H1 (cell line): ENCODE data around the gene CYREN. TPM values are rescaled to one million over a fixed set of nuclear protein-coding genes. Genes with fewer than 3 reads are reported as not detected.

Experiments used
- CTCF ChIA-PET: fragments of 300-600 bp; sonication (Branson Sonifier 250); formaldehyde crosslinking; loops from one replicate; lab custom pipeline; 2021; ENCODE audit not compliant: partially characterized antibody; lab: Charles Lee
- POLR2A ChIA-PET: fragments of 300-600 bp; sonication (Branson Sonifier 250); formaldehyde crosslinking; loops from one replicate; lab custom pipeline; 2021; ENCODE audit warnings: inconsistent platforms; ENCODE audit not compliant: partially characterized antibody; lab: Charles Lee
- DNase-seq, 2 experiments: peaks; one replicate each; pipeline versions ENCODE4 v3.0.0 to v3.0.0-alpha.2; 2010 to 2022; ENCODE audit warnings: low spot score in 2 of 2, low read depth in 1 of 2, mixed read lengths in 1 of 2
- FAIRE-seq: peaks from 2 replicates; lab custom pipeline; 2011; peaks lifted over from hg19 to GRCh38; lab: Jason Lieb, UNC
- H2AFZ ChIP-seq: 2 replicates; pipeline ENCODE4 v1.8.1; 2012; ENCODE audit warnings: low read length, inconsistent platforms
- H2AK5ac ChIP-seq: 2 replicates; pipeline ENCODE4 v1.6.1; 2013; ENCODE audit warnings: low read depth, low read length
- H2BK120ac ChIP-seq: replicated peaks from 2 replicates; pipeline ENCODE3; 2013; ENCODE audit warnings: low read depth, low read length, inconsistent platforms
- H2BK12ac ChIP-seq: 2 replicates; pipeline ENCODE4 v1.6.1; 2013; ENCODE audit warnings: low read depth, low read length
- H2BK15ac ChIP-seq: 2 replicates; pipeline ENCODE4 v1.6.1; 2013; ENCODE audit warnings: low read length
- H2BK20ac ChIP-seq: 2 replicates; pipeline ENCODE4 v1.6.1; 2013; ENCODE audit warnings: low read length
- H2BK5ac ChIP-seq: 2 replicates; pipeline ENCODE4 v1.6.1; 2013; ENCODE audit warnings: low read depth, low read length
- H3K14ac ChIP-seq: 2 replicates; pipeline ENCODE4 v1.6.1; 2013; ENCODE audit warnings: inconsistent platforms; ENCODE audit not compliant: insufficient read length
- H3K18ac ChIP-seq: 2 replicates; pipeline ENCODE4 v1.6.1; 2013; ENCODE audit warnings: low read length; ENCODE audit errors: extremely low read depth
- H3K23ac ChIP-seq: 2 replicates; pipeline ENCODE4 v1.6.1; 2013; ENCODE audit warnings: inconsistent platforms; ENCODE audit not compliant: insufficient read length
- H3K23me2 ChIP-seq: 2 replicates; pipeline ENCODE4 v1.6.1; 2013; ENCODE audit warnings: low read depth, low read length
- H3K27ac ChIP-seq: 2 replicates; pipeline ENCODE4 v1.6.1; 2011; ENCODE audit warnings: low read depth, low read length, inconsistent platforms
- H3K27me3 ChIP-seq, 4 experiments: replicated peaks in 1 of 4; 1 replicate in 1 of 4; 2 replicates in 3 of 4; pipeline versions ENCODE4 v1.6.1 to v1.8.1; 2011 to 2013; ENCODE audit warnings: low read length in 3 of 4, mild to moderate bottlenecking in 3 of 4, inconsistent platforms in 2 of 4, mixed read lengths in 2 of 4, moderate library complexity in 1 of 4; ENCODE audit not compliant: control insufficient read depth in 3 of 4, insufficient read depth in 3 of 4; ENCODE audit errors: extremely low read depth in 1 of 4
- H3K36me3 ChIP-seq, 4 experiments: 2 replicates each; pipeline versions ENCODE4 v1.6.1 to v1.8.1; 2011 to 2013; ENCODE audit warnings: mild to moderate bottlenecking in 4 of 4, low read length in 3 of 4, moderate library complexity in 2 of 4, control low read depth in 1 of 4, inconsistent platforms in 1 of 4; ENCODE audit not compliant: insufficient read depth in 4 of 4, control insufficient read depth in 2 of 4
- H3K4ac ChIP-seq: replicated peaks from 2 replicates; pipeline ENCODE3; 2013; ENCODE audit warnings: low read length, low read depth, mixed read lengths, inconsistent platforms; ENCODE audit not compliant: insufficient read length
- H3K4me1 ChIP-seq, 4 experiments: replicated peaks in 1 of 4; 1 replicate in 1 of 4; 2 replicates in 3 of 4; pipeline versions ENCODE4 v1.6.1 to v1.8.1; 2011 to 2013; ENCODE audit warnings: low read length in 3 of 4, inconsistent platforms in 2 of 4, mixed read lengths in 1 of 4; ENCODE audit not compliant: insufficient read depth in 4 of 4, control insufficient read depth in 3 of 4
- H3K4me2 ChIP-seq, 2 experiments: 2 replicates each; pipeline versions ENCODE4 v1.6.1 to v1.8.1; 2011 to 2013; ENCODE audit warnings: low read depth in 2 of 2, low read length in 2 of 2, control low read depth in 1 of 2, inconsistent platforms in 1 of 2, mild to moderate bottlenecking in 1 of 2; ENCODE audit not compliant: insufficient read depth in 1 of 2
- H3K4me3 ChIP-seq, 4 experiments: fragments of 200-600, 300-600 bp in 1 of 4; sonication (generic), shearing (Covaris generic), sonication (Bioruptor Twin) in 1 of 4; 2 replicates each; pipeline versions ENCODE4 v1.5.1 to v1.8.1; 2011 to 2016; ENCODE audit warnings: low read length in 4 of 4, low read depth in 3 of 4, control low read depth in 2 of 4, inconsistent platforms in 2 of 4, mild to moderate bottlenecking in 2 of 4, mixed read lengths in 1 of 4, moderate library complexity in 1 of 4; ENCODE audit not compliant: insufficient read depth in 2 of 4; ENCODE audit errors: extremely low read depth in 1 of 4
- H3K56ac ChIP-seq: replicated peaks from 2 replicates; pipeline ENCODE3; 2013; ENCODE audit warnings: low read depth, mild to moderate bottlenecking, mixed read lengths, low read length, inconsistent platforms; ENCODE audit not compliant: insufficient read length
- H3K79me1 ChIP-seq: 2 replicates; pipeline ENCODE4 v1.6.1; 2013; ENCODE audit warnings: low read depth, low read length, control low read depth
- H3K79me2 ChIP-seq, 2 experiments: 2 replicates each; pipeline versions ENCODE4 v1.6.1 to v1.8.1; 2012 to 2013; ENCODE audit warnings: low read length in 2 of 2, mild to moderate bottlenecking in 2 of 2, inconsistent platforms in 1 of 2; ENCODE audit not compliant: insufficient read depth in 2 of 2, control insufficient read depth in 1 of 2
- H3K9ac ChIP-seq, 4 experiments: replicated peaks in 1 of 4; 1 replicate in 1 of 4; 2 replicates in 3 of 4; pipeline versions ENCODE4 v1.6.1 to v1.8.1; 2011 to 2013; ENCODE audit warnings: low read depth in 3 of 4, low read length in 3 of 4, control low read depth in 2 of 4, mild to moderate bottlenecking in 2 of 4, moderate library complexity in 2 of 4, inconsistent platforms in 1 of 4; ENCODE audit errors: extremely low read depth in 1 of 4
- H3K9me3 ChIP-seq, 2 experiments: 2 replicates each; pipeline versions ENCODE4 v1.6.1 to v1.8.1; 2012 to 2013; ENCODE audit warnings: mild to moderate bottlenecking in 2 of 2, moderate library complexity in 2 of 2, control low read depth in 1 of 2, inconsistent platforms in 1 of 2, low read depth in 1 of 2, low read length in 1 of 2, mixed read lengths in 1 of 2; ENCODE audit not compliant: insufficient read depth in 2 of 2
- H4K20me1 ChIP-seq, 2 experiments: replicated peaks in 1 of 2; 2 replicates each; pipeline versions ENCODE3 to v1.8.1; 2011 to 2013; ENCODE audit warnings: inconsistent platforms in 2 of 2, low read length in 2 of 2, mild to moderate bottlenecking in 1 of 2; ENCODE audit not compliant: insufficient read depth in 2 of 2, control insufficient read depth in 1 of 2
- H4K5ac ChIP-seq: 2 replicates; pipeline ENCODE4 v1.6.1; 2013; ENCODE audit warnings: low read length, low read depth, mixed read lengths, inconsistent platforms; ENCODE audit not compliant: insufficient read length
- H4K8ac ChIP-seq: 2 replicates; pipeline ENCODE4 v1.8.0; 2013; ENCODE audit warnings: mild to moderate bottlenecking, moderate library complexity, low read length, inconsistent platforms; ENCODE audit not compliant: insufficient read depth; ENCODE audit errors: extremely low read depth
- H4K91ac ChIP-seq: replicated peaks from 2 replicates; pipeline ENCODE3; 2013; ENCODE audit warnings: low read length, mixed read lengths, inconsistent platforms; ENCODE audit not compliant: insufficient read length
- CTCF ChIP-seq, 3 experiments: IDR thresholded peaks; 1 replicate in 2 of 3; 2 replicates in 1 of 3; pipeline versions ENCODE4 v1.5.1 to v1.6.1; 2011; ENCODE audit warnings: low read length in 3 of 3, mild to moderate bottlenecking in 3 of 3, inconsistent platforms in 2 of 3, low read depth in 1 of 3, moderate library complexity in 1 of 3; ENCODE audit not compliant: insufficient read depth in 1 of 3; ENCODE audit errors: control extremely low read depth in 1 of 3
- EGR1 ChIP-seq: IDR thresholded peaks from 2 replicates; pipeline ENCODE4 v1.6.1; 2011; ENCODE audit warnings: low read depth, low read length, borderline replicate concordance
- EZH2 ChIP-seq: fragments of 200-600 bp; sonication (generic); IDR thresholded peaks from 2 replicates; pipeline ENCODE4 v1.7.1; 2012; ENCODE audit warnings: low read depth, mild to moderate bottlenecking, moderate library complexity, low read length, inconsistent platforms; ENCODE audit not compliant: severe bottlenecking
- GABPA ChIP-seq: IDR thresholded peaks from 2 replicates; pipeline ENCODE4 v1.6.1; 2011; ENCODE audit warnings: mild to moderate bottlenecking, low read length, moderate library complexity, borderline replicate concordance; ENCODE audit not compliant: insufficient read depth
- HDAC2 ChIP-seq, 2 experiments: fragments of 300-600 bp in 1 of 2; sonication (generic) in 1 of 2; IDR thresholded peaks; 2 replicates each; pipeline ENCODE4 v1.6.1; 2011 to 2012; ENCODE audit warnings: low read depth in 2 of 2, low read length in 2 of 2, mild to moderate bottlenecking in 2 of 2, moderate library complexity in 2 of 2, borderline replicate concordance in 1 of 2, inconsistent platforms in 1 of 2
- KDM4A ChIP-seq: IDR thresholded peaks from one replicate; pipeline ENCODE4 v1.7.1; 2012; ENCODE audit warnings: low read depth, mild to moderate bottlenecking, moderate library complexity, low read length, inconsistent platforms; ENCODE audit not compliant: severe bottlenecking
- KDM5A ChIP-seq: fragments of 200-600 bp; IDR thresholded peaks from 2 replicates; pipeline ENCODE4 v1.7.1; 2012; ENCODE audit warnings: mild to moderate bottlenecking, low read length, inconsistent platforms, mixed read lengths
- POLR2A ChIP-seq, 2 experiments: IDR thresholded peaks; 1 replicate in 1 of 2; 2 replicates in 1 of 2; pipeline ENCODE4 v1.6.1; 2011; ENCODE audit warnings: low read depth in 2 of 2, low read length in 2 of 2, mild to moderate bottlenecking in 2 of 2; ENCODE audit errors: control extremely low read depth in 1 of 2
- RAD21 ChIP-seq, 2 experiments: IDR thresholded peaks in 1 of 2; conservative IDR thresholded peaks in 1 of 2; 2 replicates each; pipeline ENCODE4 v1.6.1; 2011; ENCODE audit warnings: low read depth in 2 of 2, low read length in 2 of 2, improper control_type of control experiment in 1 of 2, inconsistent platforms in 1 of 2, mild to moderate bottlenecking in 1 of 2, moderate library complexity in 1 of 2
- SAP30 ChIP-seq: fragments of 300-600 bp; sonication (generic); IDR thresholded peaks from 2 replicates; pipeline ENCODE4 v1.7.1; 2012; ENCODE audit warnings: low read length, moderate library complexity, mild to moderate bottlenecking, inconsistent platforms; ENCODE audit not compliant: insufficient read depth, insufficient replicate concordance
- TAF7 ChIP-seq: optimal IDR thresholded peaks from 2 replicates; pipeline ENCODE3; 2011; ENCODE audit warnings: low read depth, mild to moderate bottlenecking, inconsistent platforms, low read length, moderate library complexity, borderline replicate concordance
- TEAD4 ChIP-seq: IDR thresholded peaks from 2 replicates; pipeline ENCODE4 v1.6.1; 2012; ENCODE audit warnings: low read depth, low read length, inconsistent platforms, mixed read lengths
- polyA plus RNA-seq, 7 experiments: library from polyadenylated mRNA; depleted of rRNA in 3 of 7; stranded (reverse) in 5 of 7; unstranded in 2 of 7; fragments of >200 nt in 5 of 7; fragments of 200-250 nt in 2 of 7; gene quantifications; 1 replicate in 5 of 7; 2 replicates in 1 of 7; 4 replicates in 1 of 7; pipeline versions ENCODE4 v1.2.1 to v1.2.3, GENCODE V29; 2011 to 2013; ENCODE audit warnings: missing spikeins in 2 of 7, mixed read lengths in 2 of 7
- total RNA-seq: library from RNA; stranded (reverse); fragmentation: NEBNext Ultra II Directional; extraction: Animal tissue kit (Norgen Biotek cat#: 25700); gene quantifications from 2 replicates; pipeline ENCODE4 v1.2.1, GENCODE V29; 2021

CYREN gene
- total and polyA plus RNA-seq, 2 of the 8 experiments (the other 6 are each of a cell fraction or from before 2014, with no cell fraction given), result 25.1 to 46.2 TPM

- Histone ChIP-seq H4K91ac (no peak overlapping the region), H2BK15ac (no peak overlapping the region), H4K5ac (no peak overlapping the region), H2BK120ac (no peak overlapping the region), H3K4me2 (no peak overlapping the region), H2AK5ac (no peak overlapping the region), H2BK5ac (no peak overlapping the region), H3K4ac (no peak overlapping the region), H4K20me1 (no peaks in the 10 kb centered on the region), H3K56ac (no peak overlapping the region), H4K8ac (no peak overlapping the region), H3K27ac (no peak overlapping the region), H3K79me2 (no peaks in the 10 kb centered on the region), H3K18ac (no peak overlapping the region), H3K23ac (no peak overlapping the region), H3K79me1 (no peaks in the 10 kb centered on the region), H3K9me3 (no peaks in the 10 kb centered on the region), H3K14ac (no peak overlapping the region), H2BK12ac (no peak overlapping the region), H3K9ac (no peak overlapping the region), H3K36me3 (no peaks in the 10 kb centered on the region), H3K4me1 (no peaks in the 10 kb centered on the region), H3K4me3 (no peak overlapping the region), H3K27me3 (no peaks in the 10 kb centered on the region), H2BK20ac (no peak overlapping the region), H3K23me2 (no peaks in the 10 kb centered on the region), H2AFZ (no peak overlapping the region)
- DNase-seq (no peak), FAIRE-seq (no peak)
- ChIA-PET CTCF (interaction anchor here (0.7 to 2.2 kb wide), 6 partner anchors 11 to 707 kb away, joined by 3 to 8 read pairs (median 3); no protein-coding TSS in a partner anchor), POLR2A (no interaction called here)
- no peak for TF ChIP-seq EZH2
- no peak for TF ChIP-seq RAD21 (IDR thresholded peaks at IDR 0.05 in 1 of 2, conservative IDR thresholded peaks at IDR 0.05 in 1 of 2; ENCODE audit: low read depth in 2 of 2, low read length in 2 of 2)
- no peak for TF ChIP-seq GABPA
- no peak for TF ChIP-seq HDAC2 (IDR thresholded peaks at IDR 0.05; ENCODE audit: borderline replicate concordance in 1 of 2, low read depth in 2 of 2, low read length in 2 of 2)
- no peak for TF ChIP-seq SAP30
- no peak for TF ChIP-seq EGR1
- no peak for TF ChIP-seq KDM4A
- no peak for TF ChIP-seq POLR2A (IDR thresholded peaks at IDR 0.05; ENCODE audit: control extremely low read depth in 1 of 2, low read depth in 2 of 2, low read length in 2 of 2)
- no peak for TF ChIP-seq KDM5A
- no peak for TF ChIP-seq CTCF (IDR thresholded peaks at IDR 0.05; ENCODE audit: control extremely low read depth in 1 of 3, insufficient read depth in 1 of 3, low read depth in 1 of 3, low read length in 3 of 3)
- TF ChIP-seq TAF7, result no peak
- no peak for TF ChIP-seq TEAD4
Measured at GRCh38 chr7:135129579-135129978, 40.9 kb downstream of the CYREN start.
